ENCODE data around the gene KRT20.

The KRT20 gene

DNA sequence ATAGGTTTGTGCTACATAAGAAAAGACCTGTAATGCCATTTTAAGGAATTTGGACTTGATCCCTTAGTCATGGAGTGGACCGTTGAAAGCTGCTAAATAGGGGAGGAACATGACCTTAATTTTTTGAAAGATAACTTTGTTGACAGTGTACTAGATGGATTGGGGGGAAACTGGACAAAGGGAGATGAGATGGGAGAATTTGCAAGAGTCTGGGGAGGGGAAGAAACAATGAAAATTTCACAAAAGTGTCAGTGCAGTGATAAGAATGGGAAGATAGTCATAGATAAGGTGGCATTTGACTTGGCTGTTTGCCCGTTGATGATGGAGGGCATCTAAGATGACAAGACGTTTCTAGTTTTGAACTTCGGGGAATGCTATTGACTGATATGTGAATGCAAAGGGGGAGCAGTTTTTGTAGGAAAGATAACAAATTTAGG, 40.4 kb downstream of the KRT20 start:
- no peak overlapping the region for H3K4me3 ChIP-seq (ENCODE audit: low read length)
- DNase-seq (ENCODE audit: low read depth), result no peak
- TF ChIP-seq, protein P1, sequence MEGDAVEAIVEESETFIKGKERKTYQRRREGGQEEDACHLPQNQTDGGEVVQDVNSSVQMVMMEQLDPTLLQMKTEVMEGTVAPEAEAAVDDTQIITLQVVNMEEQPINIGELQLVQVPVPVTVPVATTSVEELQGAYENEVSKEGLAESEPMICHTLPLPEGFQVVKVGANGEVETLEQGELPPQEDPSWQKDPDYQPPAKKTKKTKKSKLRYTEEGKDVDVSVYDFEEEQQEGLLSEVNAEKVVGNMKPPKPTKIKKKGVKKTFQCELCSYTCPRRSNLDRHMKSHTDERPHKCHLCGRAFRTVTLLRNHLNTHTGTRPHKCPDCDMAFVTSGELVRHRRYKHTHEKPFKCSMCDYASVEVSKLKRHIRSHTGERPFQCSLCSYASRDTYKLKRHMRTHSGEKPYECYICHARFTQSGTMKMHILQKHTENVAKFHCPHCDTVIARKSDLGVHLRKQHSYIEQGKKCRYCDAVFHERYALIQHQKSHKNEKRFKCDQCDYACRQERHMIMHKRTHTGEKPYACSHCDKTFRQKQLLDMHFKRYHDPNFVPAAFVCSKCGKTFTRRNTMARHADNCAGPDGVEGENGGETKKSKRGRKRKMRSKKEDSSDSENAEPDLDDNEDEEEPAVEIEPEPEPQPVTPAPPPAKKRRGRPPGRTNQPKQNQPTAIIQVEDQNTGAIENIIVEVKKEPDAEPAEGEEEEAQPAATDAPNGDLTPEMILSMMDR (conservative IDR thresholded peaks at IDR 0.05; ENCODE audit: low read depth, low read length), result no peak

GRCh38 chr17:40843242-40843641, 41.8 kb downstream of the KRT20 start:
- DNase-seq (ENCODE audit: low read depth), result no peak
- no peak overlapping the region for H3K4me3 ChIP-seq (ENCODE audit: low read length)
- TF ChIP-seq, protein P1 (conservative IDR thresholded peaks at IDR 0.05; ENCODE audit: low read depth, low read length), result no peak

DNA sequence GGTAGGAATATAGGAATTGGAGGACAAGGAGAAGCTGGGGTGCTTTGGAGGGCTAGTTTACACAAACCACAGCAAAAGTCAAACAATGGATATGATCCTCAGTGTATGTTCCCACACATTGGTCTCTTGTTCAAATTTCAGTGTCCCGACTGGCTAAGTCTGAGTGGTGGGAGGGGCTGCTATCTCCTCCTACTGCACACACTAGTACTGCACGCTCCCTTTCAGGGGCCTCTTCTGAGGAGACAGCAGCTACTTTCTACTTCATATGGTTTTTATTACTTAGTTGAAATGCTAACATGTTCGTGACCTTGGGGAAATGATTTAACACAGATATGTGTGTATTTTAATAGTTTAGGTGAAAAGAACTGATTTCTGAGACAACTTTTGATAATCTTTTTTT, 43.8 kb downstream of the KRT20 start:
- DNase-seq (ENCODE audit: low read depth), result no peak
- H3K4me3 ChIP-seq (ENCODE audit: low read length), result no peak overlapping the region
- TF ChIP-seq, protein P1 (conservative IDR thresholded peaks at IDR 0.05; ENCODE audit: low read depth, low read length), result no peak

GRCh38 chr17:40839194-40839593, 45.8 kb downstream of the KRT20 start:
- no peak for DNase-seq (ENCODE audit: low read depth)
- no peak overlapping the region for H3K4me3 ChIP-seq (ENCODE audit: low read length)
- TF ChIP-seq, protein P1 (conservative IDR thresholded peaks at IDR 0.05; ENCODE audit: low read depth, low read length), result no peak

DNA sequence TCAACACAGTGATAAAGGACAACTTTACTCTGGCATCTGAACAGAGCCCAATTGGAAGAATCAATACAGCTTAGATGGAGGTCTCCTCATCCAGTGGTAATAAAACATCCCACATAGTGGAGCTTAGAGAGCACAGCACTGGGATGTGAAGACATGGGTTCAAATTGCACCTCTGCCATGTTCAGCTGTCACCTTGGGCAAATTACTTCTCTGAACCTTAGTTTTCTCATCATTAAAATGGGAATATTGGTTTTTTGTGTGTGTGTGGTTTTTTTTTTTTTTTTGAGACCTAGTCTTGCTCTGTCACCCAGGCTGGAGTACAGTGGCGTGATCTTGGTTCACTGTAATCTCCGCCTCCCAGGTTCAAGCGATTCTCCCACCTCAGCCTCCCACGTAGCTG, 49.0 kb downstream of the KRT20 start:
- H3K4me3 ChIP-seq (ENCODE audit: low read length), result no peak overlapping the region
- TF ChIP-seq, protein P1 (conservative IDR thresholded peaks at IDR 0.05; ENCODE audit: low read depth, low read length), result no peak
- no peak for DNase-seq (ENCODE audit: low read depth)

DNA sequence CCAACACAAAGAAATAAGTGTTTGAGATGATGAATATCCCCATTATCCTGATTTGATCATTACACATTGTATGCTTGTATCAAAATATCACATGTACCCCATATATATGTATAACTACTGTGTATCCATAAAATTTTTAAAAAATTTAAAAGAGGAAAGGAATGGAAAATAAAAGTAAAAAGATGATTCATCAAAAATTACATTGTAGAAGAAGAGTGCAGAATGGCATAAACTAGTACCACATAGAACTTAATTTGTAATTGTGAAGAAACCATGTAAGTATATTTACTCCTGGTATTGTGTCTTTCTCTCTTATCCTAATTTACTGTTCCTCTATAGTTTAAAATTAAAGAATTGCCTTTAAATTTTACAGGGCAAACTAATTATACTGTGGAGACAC, 51.2 kb downstream of the KRT20 start:
- DNase-seq (ENCODE audit: low read depth), result no peak
- TF ChIP-seq, protein P1 (conservative IDR thresholded peaks at IDR 0.05; ENCODE audit: low read depth, low read length), result no peak
- H3K4me3 ChIP-seq (ENCODE audit: low read length), result no peak overlapping the region

DNA sequence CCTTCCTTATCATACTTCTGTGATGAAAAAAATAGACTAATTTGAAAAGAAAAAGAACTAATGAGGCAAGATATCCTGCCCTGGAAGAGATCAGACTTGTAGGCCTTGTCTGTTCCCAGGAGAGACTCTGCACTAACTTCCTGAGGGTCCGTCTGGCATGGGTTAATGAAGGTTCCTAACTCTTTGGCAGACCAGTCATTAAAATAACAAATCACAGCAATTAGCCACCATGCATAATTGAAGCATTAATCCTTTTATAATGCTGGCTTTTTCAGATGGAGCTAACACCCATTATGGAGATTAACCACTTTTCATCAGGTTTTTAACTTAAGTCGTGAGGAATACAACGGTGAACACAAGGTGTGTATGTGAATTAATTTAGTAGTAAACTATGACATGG, 52.2 kb downstream of the KRT20 start:
- TF ChIP-seq, protein P1 (conservative IDR thresholded peaks at IDR 0.05; ENCODE audit: low read depth, low read length), result no peak
- no peak overlapping the region for H3K4me3 ChIP-seq (ENCODE audit: low read length)
- no peak for DNase-seq (ENCODE audit: low read depth)
